Measurements from ENCODE around the gene OAS2. TPM values are rescaled to one million over a fixed set of nuclear protein-coding genes. Genes with fewer than 3 reads are reported as not detected.

OAS2 gene
- total and polyA plus RNA-seq, 2 experiments from 2014 or later: 0.50 TPM; not detected in 1

DNA sequence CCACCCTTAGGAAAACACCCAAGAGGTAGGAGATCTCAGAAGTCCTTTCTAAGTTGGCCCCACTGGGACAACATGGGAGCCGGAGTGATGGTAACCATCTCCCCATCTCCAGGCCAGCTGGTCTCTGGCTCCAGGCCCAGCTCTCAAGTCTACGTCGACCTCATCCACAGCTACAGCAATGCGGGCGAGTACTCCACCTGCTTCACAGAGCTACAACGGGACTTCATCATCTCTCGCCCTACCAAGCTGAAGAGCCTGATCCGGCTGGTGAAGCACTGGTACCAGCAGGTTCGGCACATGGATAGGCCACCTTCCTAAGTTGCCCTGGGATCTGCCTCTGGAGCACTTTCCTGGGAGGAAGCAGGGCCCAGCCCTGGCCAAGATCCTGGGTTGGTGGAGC, 11.0 kb upstream of the OAS2 start:
- Histone ChIP-seq H4K20me1 (ENCODE audit: insufficient read depth, poor library complexity, severe bottlenecking) (no peaks in the 10 kb centered on the region), H3K4me3 (no peak overlapping the region), H3K79me2 (no peaks in the 10 kb centered on the region), H3K27me3 (no peaks in the 10 kb centered on the region), H2AFZ (no peak overlapping the region), H3K9me3 (ENCODE audit: low read depth) (no peaks in the 10 kb centered on the region), H3K36me3 (replicated peaks; ENCODE audit: insufficient read depth, low read depth) (no peaks in the 10 kb centered on the region), H3K27ac (no peak overlapping the region), H3K4me1 (ENCODE audit: insufficient read depth) (no peaks in the 10 kb centered on the region), H3K9me2 (replicated peaks; ENCODE audit: insufficient read depth) (no peaks in the 10 kb centered on the region), H3K4me2 (no peak overlapping the region)
- no peak for DNase-seq (ENCODE audit: low spot score)
- WGBS (ENCODE audit: low lambda C conversion rate, missing lambda C conversion rate): 97% methylated on average over 9 of the region's 9 CpGs
- TF ChIP-seq, protein P1, sequence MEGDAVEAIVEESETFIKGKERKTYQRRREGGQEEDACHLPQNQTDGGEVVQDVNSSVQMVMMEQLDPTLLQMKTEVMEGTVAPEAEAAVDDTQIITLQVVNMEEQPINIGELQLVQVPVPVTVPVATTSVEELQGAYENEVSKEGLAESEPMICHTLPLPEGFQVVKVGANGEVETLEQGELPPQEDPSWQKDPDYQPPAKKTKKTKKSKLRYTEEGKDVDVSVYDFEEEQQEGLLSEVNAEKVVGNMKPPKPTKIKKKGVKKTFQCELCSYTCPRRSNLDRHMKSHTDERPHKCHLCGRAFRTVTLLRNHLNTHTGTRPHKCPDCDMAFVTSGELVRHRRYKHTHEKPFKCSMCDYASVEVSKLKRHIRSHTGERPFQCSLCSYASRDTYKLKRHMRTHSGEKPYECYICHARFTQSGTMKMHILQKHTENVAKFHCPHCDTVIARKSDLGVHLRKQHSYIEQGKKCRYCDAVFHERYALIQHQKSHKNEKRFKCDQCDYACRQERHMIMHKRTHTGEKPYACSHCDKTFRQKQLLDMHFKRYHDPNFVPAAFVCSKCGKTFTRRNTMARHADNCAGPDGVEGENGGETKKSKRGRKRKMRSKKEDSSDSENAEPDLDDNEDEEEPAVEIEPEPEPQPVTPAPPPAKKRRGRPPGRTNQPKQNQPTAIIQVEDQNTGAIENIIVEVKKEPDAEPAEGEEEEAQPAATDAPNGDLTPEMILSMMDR (IDR thresholded peaks at IDR 0.05; ENCODE audit: poor library complexity): no peak
- TF ChIP-seq EZH2phosphoT487 (IDR thresholded peaks at IDR 0.05; ENCODE audit: low read depth, severe bottlenecking, unreplicated experiment) (no peak), EZH2 (IDR thresholded peaks at IDR 0.05; ENCODE audit: borderline replicate concordance) (no peak)

- 89% methylated on average over 7 of the region's 7 CpGs for WGBS (ENCODE audit: low lambda C conversion rate, missing lambda C conversion rate)
Measured at GRCh38 chr12:112967858-112968257, 10.5 kb upstream of the OAS2 start.

GRCh38 chr12:112969547-112970306, 8.6 kb upstream of the OAS2 start:
- 91% methylated on average over 8 of the region's 8 CpGs for WGBS (ENCODE audit: low lambda C conversion rate, missing lambda C conversion rate)

More at GRCh38 chr12:112967858-112968257, 10.5 kb upstream of the OAS2 start:
- Histone ChIP-seq H3K9me2 (replicated peaks; ENCODE audit: insufficient read depth) (no peaks in the 10 kb centered on the region), H3K27me3 (no peaks in the 10 kb centered on the region), H3K9me3 (ENCODE audit: low read depth) (no peaks in the 10 kb centered on the region), H2AFZ (no peak overlapping the region), H3K4me2 (no peak overlapping the region), H3K4me1 (ENCODE audit: insufficient read depth) (no peaks in the 10 kb centered on the region), H3K36me3 (replicated peaks; ENCODE audit: insufficient read depth, low read depth) (no peaks in the 10 kb centered on the region), H3K79me2 (no peaks in the 10 kb centered on the region), H3K4me3 (no peak overlapping the region), H4K20me1 (ENCODE audit: insufficient read depth, poor library complexity, severe bottlenecking) (no peaks in the 10 kb centered on the region), H3K27ac (no peak overlapping the region)
- DNase-seq (ENCODE audit: low spot score): no peak
- TF ChIP-seq, protein P1 (IDR thresholded peaks at IDR 0.05; ENCODE audit: poor library complexity): no peak

More at GRCh38 chr12:112969547-112970306, 8.6 kb upstream of the OAS2 start:
- no peaks in the 10 kb centered on the region for H3K79me2 ChIP-seq
- H2AFZ ChIP-seq: no peak overlapping the region
- no peaks in the 10 kb centered on the region for H3K4me1 ChIP-seq (ENCODE audit: insufficient read depth)
- H3K9me3 ChIP-seq (ENCODE audit: low read depth): no peaks in the 10 kb centered on the region
- no peaks in the 10 kb centered on the region for H3K36me3 ChIP-seq (replicated peaks; ENCODE audit: insufficient read depth, low read depth)
- H3K27ac ChIP-seq: no peak overlapping the region
- no peak overlapping the region for H3K4me2 ChIP-seq
- no peaks in the 10 kb centered on the region for H3K27me3 ChIP-seq
- no peaks in the 10 kb centered on the region for H3K9me2 ChIP-seq (replicated peaks; ENCODE audit: insufficient read depth)
- H3K4me3 ChIP-seq: no peak overlapping the region
- TF ChIP-seq, protein P1 (IDR thresholded peaks at IDR 0.05; ENCODE audit: poor library complexity): no peak
- TF ChIP-seq EZH2phosphoT487 (IDR thresholded peaks at IDR 0.05; ENCODE audit: low read depth, severe bottlenecking, unreplicated experiment): no peak
- no peak for DNase-seq (ENCODE audit: low spot score)
- no peaks in the 10 kb centered on the region for H4K20me1 ChIP-seq (ENCODE audit: insufficient read depth, poor library complexity, severe bottlenecking)

Measured in hepatocyte (in vitro differentiated cells).